Gastrocnemius medialis (tissue), 4 donors: ENCODE measurements around the gene S100A11. TPM values are rescaled to one million over a fixed set of nuclear protein-coding genes. Genes with fewer than 3 reads are reported as not detected.

Source experiments
- ATAC-seq, 2 donors: fragments of 150-250 bp; one replicate each; pipeline ENCODE4 v1.9.1; 2016
- DNase-seq, 2 donors: peaks; one replicate each; pipeline ENCODE4 v3.0.0-alpha.2; 2019
- H3K27ac ChIP-seq, 4 donors: fragments of 200-600 bp; sonication (generic); 1 replicate in 1 of 4; 2 replicates in 3 of 4; pipeline ENCODE4 v1.5.1; 2016 to 2018; ENCODE audit warnings: mild to moderate bottlenecking in 2 of 4, moderate library complexity in 1 of 4
- H3K27me3 ChIP-seq, 3 donors: fragments of 200-600 bp; sonication (generic) in 2 of 3; 1 replicate in 1 of 3; 2 replicates in 2 of 3; pipeline versions ENCODE4 v1.5.1 to v1.6.0; 2016 to 2019; ENCODE audit warnings: mild to moderate bottlenecking in 1 of 3, moderate library complexity in 1 of 3
- H3K36me3 ChIP-seq, 2 donors: fragments of 200-600 bp; sonication (generic) in 1 of 2; one replicate each; pipeline ENCODE4 v1.5.1; 2017 to 2018
- H3K4me1 ChIP-seq, 2 donors: fragments of 200-600 bp; sonication (generic) in 1 of 2; one replicate each; pipeline ENCODE4 v1.5.1; 2016 to 2017; ENCODE audit warnings: mild to moderate bottlenecking in 2 of 2
- H3K4me3 ChIP-seq, 4 donors: fragments of 200-600 bp; sonication (generic) in 3 of 4; 1 replicate in 1 of 4; 2 replicates in 3 of 4; pipeline ENCODE4 v1.5.1; 2016 to 2019; ENCODE audit warnings: mild to moderate bottlenecking in 2 of 4
- H3K9me3 ChIP-seq, 3 donors: fragments of 200-600 bp; sonication (generic) in 2 of 3; 1 replicate in 1 of 3; 2 replicates in 2 of 3; pipeline ENCODE4 v1.5.1; 2016 to 2019
- POLR2A ChIP-seq, 2 donors: fragments of 450-650 bp; IDR thresholded peaks; one replicate each; pipeline ENCODE4 v1.6.1; 2017; ENCODE audit warnings: antibody characterized with exemption in 2 of 2, mild to moderate bottlenecking in 2 of 2, moderate library complexity in 2 of 2
- in situ Hi-C, 4 donors: fragments of 200-750 bp; cut with MboI; loops; one replicate each; pipeline versions ENCODE4 v1.15.0 to v1.8.0; 2017; ENCODE audit warnings: low sequenced_read_pairs in 4 of 4
- intact Hi-C: fragments of 100-400 bp; cut with DNase I; formaldehyde crosslinking; loops from one replicate; pipeline ENCODE4 v1.15.1; 2023; ENCODE audit warnings: low total_unique reads
- total RNA-seq, 4 donors: library from RNA; depleted of rRNA; stranded (reverse); fragments of >200 nt; gene quantifications; one replicate each; pipeline versions ENCODE4 v1.1.0 to v1.2.3, GENCODE V29; 2016
- TF ChIP-seq, protein P1 (sequence below), 5 experiments: fragments of 450-650 bp in 3 of 5; fragments of 200-600 bp in 2 of 5; sonication (generic) in 2 of 5; IDR thresholded peaks in 4 of 5; conservative IDR thresholded peaks in 1 of 5; 1 replicate in 4 of 5; 2 replicates in 1 of 5; pipeline ENCODE4 v1.5.1; 2016 to 2019; ENCODE audit warnings: antibody characterized with exemption in 5 of 5, mild to moderate bottlenecking in 3 of 5, moderate library complexity in 3 of 5

S100A11 gene
- total RNA-seq, 4 donors from 2014 or later = 8.4 to 66.2 (median 29.8) TPM

DNA sequence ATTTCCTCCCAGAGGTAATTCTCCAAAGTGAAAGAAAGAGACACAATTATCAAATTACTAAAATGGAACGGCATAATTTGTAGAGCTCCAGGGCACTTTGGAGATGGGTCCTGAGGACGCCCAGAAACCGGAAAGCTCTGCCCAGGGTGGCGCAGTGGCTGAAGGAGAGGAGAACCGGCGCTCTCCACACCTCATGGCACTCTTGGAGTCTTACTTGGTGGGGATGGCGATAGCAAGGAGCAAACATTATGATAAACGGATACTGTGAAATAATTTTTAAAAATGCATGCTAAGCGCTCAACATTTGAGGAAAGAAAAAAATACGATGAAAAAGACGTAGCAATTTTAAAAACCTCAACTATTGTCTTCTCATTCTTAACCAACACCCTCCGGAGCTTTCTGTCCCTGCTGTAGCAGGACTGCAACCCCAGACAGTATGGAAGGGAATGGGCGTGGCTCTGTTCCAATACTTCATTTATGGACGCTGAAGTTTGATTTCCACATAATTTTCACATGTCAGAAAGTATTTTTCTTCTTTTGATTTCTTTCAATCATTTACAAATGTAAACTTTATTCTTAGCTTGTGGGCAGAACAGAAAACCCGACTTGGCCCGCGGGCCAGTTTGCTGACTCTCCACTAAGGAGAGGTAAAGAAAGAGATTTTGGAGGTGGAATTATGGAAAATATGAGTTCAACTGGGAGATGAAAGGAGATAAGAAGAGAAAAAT is 1.1 kb downstream of the S100A11 start:
- peaks cover 0 to 10% of the 10 kb centered on the region in 2 donors for H3K36me3 ChIP-seq
- intact Hi-C loops = loop anchor here (5.0 kb wide), 1 partner anchor 38 kb away; no protein-coding TSS in a partner anchor
- peaks cover 3 to 17% of the 10 kb centered on the region in 2 donors for H3K4me1 ChIP-seq
- no peaks in the 10 kb centered on the region for H3K9me3 ChIP-seq
- ATAC-seq = no peak
- peak overlapping the region; percentile 60 to 69 (median 64) for H3K4me3 ChIP-seq
- H3K27ac ChIP-seq = peak overlapping the region; percentile 76 to 84 (median 80)
- in situ Hi-C loops = no loop called here
- TF ChIP-seq, protein P1, sequence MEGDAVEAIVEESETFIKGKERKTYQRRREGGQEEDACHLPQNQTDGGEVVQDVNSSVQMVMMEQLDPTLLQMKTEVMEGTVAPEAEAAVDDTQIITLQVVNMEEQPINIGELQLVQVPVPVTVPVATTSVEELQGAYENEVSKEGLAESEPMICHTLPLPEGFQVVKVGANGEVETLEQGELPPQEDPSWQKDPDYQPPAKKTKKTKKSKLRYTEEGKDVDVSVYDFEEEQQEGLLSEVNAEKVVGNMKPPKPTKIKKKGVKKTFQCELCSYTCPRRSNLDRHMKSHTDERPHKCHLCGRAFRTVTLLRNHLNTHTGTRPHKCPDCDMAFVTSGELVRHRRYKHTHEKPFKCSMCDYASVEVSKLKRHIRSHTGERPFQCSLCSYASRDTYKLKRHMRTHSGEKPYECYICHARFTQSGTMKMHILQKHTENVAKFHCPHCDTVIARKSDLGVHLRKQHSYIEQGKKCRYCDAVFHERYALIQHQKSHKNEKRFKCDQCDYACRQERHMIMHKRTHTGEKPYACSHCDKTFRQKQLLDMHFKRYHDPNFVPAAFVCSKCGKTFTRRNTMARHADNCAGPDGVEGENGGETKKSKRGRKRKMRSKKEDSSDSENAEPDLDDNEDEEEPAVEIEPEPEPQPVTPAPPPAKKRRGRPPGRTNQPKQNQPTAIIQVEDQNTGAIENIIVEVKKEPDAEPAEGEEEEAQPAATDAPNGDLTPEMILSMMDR (IDR thresholded peaks at IDR 0.05 in 4 of 5, conservative IDR thresholded peaks at IDR 0.05 in 1 of 5) = no peak
- TF ChIP-seq POLR2A (IDR thresholded peaks at IDR 0.05) = no peak
- H3K27me3 ChIP-seq = peaks cover 0 to 16% (median 9%) of the 10 kb centered on the region in 3 donors
- DNase-seq = no peak

DNA sequence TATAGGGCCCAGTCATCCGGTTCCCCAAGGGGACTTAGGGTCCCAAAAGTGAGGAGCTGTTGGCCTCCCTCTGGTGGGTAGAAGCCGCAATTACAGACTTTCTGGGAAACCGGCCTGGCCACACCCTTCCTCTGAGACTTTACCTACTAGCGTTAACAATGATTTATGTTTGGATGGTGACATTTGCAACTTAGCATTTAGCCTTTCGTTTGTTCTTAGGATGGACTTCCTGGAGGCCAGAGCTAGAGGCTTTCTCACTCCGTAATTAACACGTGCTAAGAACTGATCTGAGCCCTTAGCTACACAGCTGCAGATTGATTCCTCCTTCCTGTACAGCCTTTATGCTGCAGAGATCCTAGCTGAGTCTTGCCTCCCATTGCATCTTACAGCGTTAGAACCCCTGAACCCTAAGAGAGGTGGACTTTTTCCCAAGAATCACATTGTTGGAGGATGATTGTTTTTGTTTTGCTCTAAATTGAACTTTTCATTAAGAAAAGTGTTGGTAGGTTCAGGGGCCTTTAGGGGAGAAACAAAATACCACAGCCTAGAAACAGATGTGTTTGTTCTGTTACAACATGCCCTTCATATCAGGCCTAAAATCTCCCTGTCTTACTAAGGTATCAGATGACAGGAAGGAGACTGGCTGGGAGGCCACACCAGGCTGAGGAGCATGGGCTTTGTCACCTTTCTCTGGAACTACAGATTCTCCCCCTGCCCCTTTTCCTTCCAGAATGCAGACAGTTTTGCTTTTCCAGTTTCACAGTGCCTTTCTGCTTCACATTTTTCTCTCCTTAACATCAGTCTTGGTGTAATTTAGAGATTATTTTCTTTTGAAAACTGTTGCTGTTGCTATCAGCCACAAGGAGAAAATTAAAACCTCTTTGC is 1.9 kb downstream of the S100A11 start:
- no peak for TF ChIP-seq POLR2A (IDR thresholded peaks at IDR 0.05)
- TF ChIP-seq, protein P1 (IDR thresholded peaks at IDR 0.05 in 4 of 5, conservative IDR thresholded peaks at IDR 0.05 in 1 of 5) = peak in 4 of 5 experiments; percentile 32 to 56 (median 44)
- Histone ChIP-seq H3K4me3 (peak overlapping the region; percentile 60 to 69 (median 64)), H3K36me3 (peaks cover 0 to 10% of the 10 kb centered on the region in 2 donors), H3K9me3 (no peaks in the 10 kb centered on the region), H3K27me3 (peaks cover 0 to 16% (median 9%) of the 10 kb centered on the region in 3 donors), H3K4me1 (peaks cover 3 to 17% of the 10 kb centered on the region in 2 donors), H3K27ac (peak overlapping the region; percentile 76 to 84 (median 80))
- no peak for DNase-seq
- intact Hi-C loops = loop anchor here (5.0 kb wide), 1 partner anchor 38 kb away; no protein-coding TSS in a partner anchor
- in situ Hi-C loops = no loop called here
- ATAC-seq = peak in 1 of 2 donors; percentile 27

DNA sequence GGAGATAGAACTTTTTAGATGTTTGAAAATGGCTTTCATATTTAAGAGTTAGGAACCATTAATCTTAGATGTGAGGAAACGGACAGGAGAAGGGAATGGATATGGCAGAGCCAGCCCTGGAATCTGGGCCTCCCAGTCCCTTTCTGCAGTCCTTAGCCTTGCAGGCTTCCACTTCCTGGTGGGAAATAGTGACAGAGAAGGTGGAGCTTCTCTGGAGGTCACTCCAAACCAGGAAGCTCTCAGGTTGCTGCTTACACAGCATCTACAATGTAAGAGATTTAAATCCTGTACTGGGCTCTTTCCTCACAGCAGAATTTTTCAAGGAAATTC is 2.5 kb downstream of the S100A11 start:
- peaks cover 0 to 16% (median 9%) of the 10 kb centered on the region in 3 donors for H3K27me3 ChIP-seq
- in situ Hi-C loops (no loop called here), intact Hi-C loops (no loop called here)
- TF ChIP-seq POLR2A (IDR thresholded peaks at IDR 0.05) = no peak
- TF ChIP-seq, protein P1 (IDR thresholded peaks at IDR 0.05 in 4 of 5, conservative IDR thresholded peaks at IDR 0.05 in 1 of 5) = no peak
- peak overlapping the region; percentile 76 to 84 (median 80) for H3K27ac ChIP-seq
- no peaks in the 10 kb centered on the region for H3K9me3 ChIP-seq
- no peak for ATAC-seq
- DNase-seq = no peak
- peaks cover 3 to 17% of the 10 kb centered on the region in 2 donors for H3K4me1 ChIP-seq
- peaks cover 0 to 10% of the 10 kb centered on the region in 2 donors for H3K36me3 ChIP-seq
- peak overlapping the region in 3 of 4 donors; percentile 60 to 69 (median 68) for H3K4me3 ChIP-seq

DNA sequence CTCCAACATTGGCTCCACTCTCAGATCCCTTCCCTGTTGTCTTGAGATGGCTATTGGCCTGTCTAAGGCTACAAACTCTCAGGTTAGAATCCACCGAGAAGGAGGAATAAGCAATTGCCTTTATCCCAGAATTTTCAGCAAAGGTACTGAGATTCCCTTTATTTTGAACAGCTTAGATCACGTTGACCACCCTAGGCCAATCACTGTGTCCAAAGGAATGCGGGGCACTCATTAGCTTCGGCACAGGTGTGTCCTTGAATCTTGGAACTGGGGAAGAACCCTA is 6.9 kb downstream of the S100A11 start:
- no peak for TF ChIP-seq POLR2A (IDR thresholded peaks at IDR 0.05)
- TF ChIP-seq, protein P1 (IDR thresholded peaks at IDR 0.05 in 4 of 5, conservative IDR thresholded peaks at IDR 0.05 in 1 of 5) = no peak
- H3K36me3 ChIP-seq = peaks cover 0 to 10% of the 10 kb centered on the region in 2 donors
- H3K4me3 ChIP-seq = no peak overlapping the region
- peaks cover 3 to 8% of the 10 kb centered on the region in 2 donors for H3K4me1 ChIP-seq
- no peak for ATAC-seq
- peaks cover 0 to under 1% (median 0%) of the 10 kb centered on the region in 3 donors for H3K27me3 ChIP-seq
- in situ Hi-C loops (no loop called here), intact Hi-C loops (no loop called here)
- H3K27ac ChIP-seq = no peak overlapping the region
- no peaks in the 10 kb centered on the region for H3K9me3 ChIP-seq
- DNase-seq = no peak
